Spleen (tissue), 11 donors: Measurements from ENCODE around the gene NUTF2. TPM values are rescaled to one million over a fixed set of nuclear protein-coding genes. Genes with fewer than 3 reads are reported as not detected.
A peak's percentile ranks its signal among the peaks of the same experiment; 100 is the strongest.

Experiments used
- DNase-seq: peaks from one replicate; pipeline ENCODE4 v3.0.0-alpha.2; 2020
- H3K27ac ChIP-seq, 8 donors: fragments of 200-600 bp; sonication (generic) in 7 of 8; 1 replicate in 4 of 8; 2 replicates in 4 of 8; pipeline versions ENCODE4 v1.5.0 to v1.8.0; 2016 to 2021; ENCODE audit warnings: inconsistent platforms in 4 of 8, mild to moderate bottlenecking in 4 of 8, moderate library complexity in 1 of 8
- H3K27me3 ChIP-seq, 7 donors: fragments of 200-600 bp; sonication (generic) in 6 of 7; replicated peaks in 1 of 7; 1 replicate in 4 of 7; 2 replicates in 3 of 7; pipeline versions ENCODE4 v1.5.0 to v1.8.0; 2016 to 2021; ENCODE audit warnings: inconsistent platforms in 3 of 7, mild to moderate bottlenecking in 1 of 7
- H3K36me3 ChIP-seq, 6 donors: fragments of 200-600 bp; sonication (generic) in 5 of 6; 1 replicate in 4 of 6; 2 replicates in 2 of 6; pipeline versions ENCODE4 v1.5.0 to v1.8.0; 2016 to 2021; ENCODE audit warnings: inconsistent platforms in 2 of 6
- H3K4me1 ChIP-seq, 6 donors: fragments of 200-600 bp; sonication (generic) in 5 of 6; 1 replicate in 3 of 6; 2 replicates in 3 of 6; pipeline versions ENCODE4 v1.5.0 to v1.8.0; 2016 to 2021; ENCODE audit warnings: inconsistent platforms in 3 of 6
- H3K4me3 ChIP-seq, 8 donors: fragments of 200-600 bp; sonication (generic) in 7 of 8; 1 replicate in 4 of 8; 2 replicates in 4 of 8; pipeline versions ENCODE4 v1.5.0 to v1.8.0; 2016 to 2021; ENCODE audit warnings: inconsistent platforms in 4 of 8, mild to moderate bottlenecking in 4 of 8, moderate library complexity in 2 of 8
- H3K9me3 ChIP-seq, 8 donors: fragments of 200-600 bp; sonication (generic) in 7 of 8; 1 replicate in 4 of 8; 2 replicates in 4 of 8; pipeline versions ENCODE4 v1.5.0 to v1.8.0; 2016 to 2021; ENCODE audit warnings: inconsistent platforms in 4 of 8
- POLR2A ChIP-seq, 3 donors: fragments of 450-650 bp; IDR thresholded peaks; one replicate each; pipeline ENCODE4 v1.5.1; 2017; ENCODE audit warnings: antibody characterized with exemption in 3 of 3, mild to moderate bottlenecking in 1 of 3
- POLR2AphosphoS5 ChIP-seq, 3 donors: sonication (generic); formaldehyde crosslinking; IDR thresholded peaks; one replicate each; pipeline ENCODE4 v1.5.1; 2017; ENCODE audit warnings: antibody characterized with exemption in 3 of 3
- WGBS, 5 donors: extraction: QIAGEN DNeasy Blood & Tissue Kit in 3 of 5; methylation state at CpG; one replicate each; pipeline versions ENCODE4 v1.1.5 to v1.1.7; 2013 to 2018; 5-methylcytosine and 5-hydroxymethylcytosine counted together
- intact Hi-C: fragments of 100-400 bp; cut with DNase I; formaldehyde crosslinking; loops from one replicate; pipeline ENCODE4 v1.15.0; 2023; ENCODE audit warnings: low total_unique reads
- polyA plus RNA-seq, 3 donors: library from polyadenylated mRNA; stranded (reverse); fragments of 200-250 nt; gene quantifications; one replicate each; pipeline ENCODE4 v1.2.1, GENCODE V29; 2013
- total RNA-seq, 7 donors: library from RNA; depleted of rRNA in 3 of 7; stranded (reverse); fragments of >200 nt in 3 of 7; fragmentation: NEBNext Ultra II Directional in 4 of 7; extraction: Animal tissue kit (Norgen Biotek cat#: 25700) in 4 of 7; gene quantifications; one replicate each; pipeline versions ENCODE4 v1.1.0 to v1.2.1, GENCODE V29; 2016 to 2021
- TF ChIP-seq, protein P1 (sequence below), 11 experiments: fragments of 200-600 bp in 7 of 11; fragments of 450-650 bp in 4 of 11; sonication (generic) in 4 of 11; IDR thresholded peaks in 8 of 11; conservative IDR thresholded peaks in 3 of 11; 1 replicate in 7 of 11; 2 replicates in 4 of 11; pipeline versions ENCODE4 v1.4.0 to v1.8.0; 2016 to 2021; ENCODE audit warnings: antibody characterized with exemption in 11 of 11, inconsistent platforms in 4 of 11, mild to moderate bottlenecking in 1 of 11
- donor health status: healthy with polysubstance abuse.
- donor health status: DM: no; HTN: no; CAD: no; lungs with moderate emphysema.
- donor health status: DM: no; HTN: no; CAD: no.
- donor health status: Bipolar disorder and iron deficiency.
- donor health status: healthy.
- donor health status: DM: no; HTN: no; CAD: no.
- donor health status: DM: yes; HTN: yes; CAD: no.

The NUTF2 gene
- total and polyA plus RNA-seq, 10 donors: 38.8 to 116 (median 52.6) TPM

DNA sequence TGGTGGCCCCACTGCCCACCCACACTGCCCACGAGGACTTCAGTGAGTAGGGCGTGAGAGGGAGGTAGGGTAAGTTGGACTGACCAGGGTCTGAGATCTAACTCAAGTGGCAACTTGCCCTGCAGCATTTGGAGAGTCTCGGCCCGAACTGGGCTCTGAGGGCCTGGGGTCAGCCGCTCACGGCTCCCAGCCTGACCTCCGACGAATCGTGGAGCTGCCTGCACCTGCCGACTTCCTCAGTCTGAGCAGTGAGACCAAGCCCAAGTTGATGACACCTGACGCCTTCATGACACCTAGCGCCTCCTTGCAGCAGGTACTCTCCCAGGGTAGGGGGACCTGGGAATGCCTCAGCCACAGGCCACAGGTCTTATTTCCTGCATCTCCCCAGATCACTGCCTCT lies 32.7 kb downstream of the NUTF2 start:
- H3K27me3 ChIP-seq: no peaks in the 10 kb centered on the region
- no peak overlapping the region for H3K27ac ChIP-seq
- WGBS, 5 donors: 95 to 97% (median 96%) methylated on average over 9 to 12 of the region's 12 CpGs
- intact Hi-C loops: no loop called here
- TF ChIP-seq, protein P1, sequence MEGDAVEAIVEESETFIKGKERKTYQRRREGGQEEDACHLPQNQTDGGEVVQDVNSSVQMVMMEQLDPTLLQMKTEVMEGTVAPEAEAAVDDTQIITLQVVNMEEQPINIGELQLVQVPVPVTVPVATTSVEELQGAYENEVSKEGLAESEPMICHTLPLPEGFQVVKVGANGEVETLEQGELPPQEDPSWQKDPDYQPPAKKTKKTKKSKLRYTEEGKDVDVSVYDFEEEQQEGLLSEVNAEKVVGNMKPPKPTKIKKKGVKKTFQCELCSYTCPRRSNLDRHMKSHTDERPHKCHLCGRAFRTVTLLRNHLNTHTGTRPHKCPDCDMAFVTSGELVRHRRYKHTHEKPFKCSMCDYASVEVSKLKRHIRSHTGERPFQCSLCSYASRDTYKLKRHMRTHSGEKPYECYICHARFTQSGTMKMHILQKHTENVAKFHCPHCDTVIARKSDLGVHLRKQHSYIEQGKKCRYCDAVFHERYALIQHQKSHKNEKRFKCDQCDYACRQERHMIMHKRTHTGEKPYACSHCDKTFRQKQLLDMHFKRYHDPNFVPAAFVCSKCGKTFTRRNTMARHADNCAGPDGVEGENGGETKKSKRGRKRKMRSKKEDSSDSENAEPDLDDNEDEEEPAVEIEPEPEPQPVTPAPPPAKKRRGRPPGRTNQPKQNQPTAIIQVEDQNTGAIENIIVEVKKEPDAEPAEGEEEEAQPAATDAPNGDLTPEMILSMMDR (IDR thresholded peaks at IDR 0.05 in 8 of 11, conservative IDR thresholded peaks at IDR 0.05 in 3 of 11): no peak
- TF ChIP-seq POLR2A (IDR thresholded peaks at IDR 0.05) (no peak), POLR2AphosphoS5 (IDR thresholded peaks at IDR 0.05) (no peak)
- peaks cover 13 to 39% (median 24%) of the 10 kb centered on the region in 6 donors for H3K4me1 ChIP-seq
- no peak for DNase-seq
- H3K9me3 ChIP-seq: no peaks in the 10 kb centered on the region
- peaks cover 7 to 91% (median 84%) of the 10 kb centered on the region in 6 donors for H3K36me3 ChIP-seq
- H3K4me3 ChIP-seq: no peak overlapping the region

GRCh38 chr16:67879936-67880335 lies 33.2 kb downstream of the NUTF2 start:
- no peak for DNase-seq
- TF ChIP-seq POLR2AphosphoS5 (IDR thresholded peaks at IDR 0.05) (peak in 1 of 3 donors; percentile 31), POLR2A (IDR thresholded peaks at IDR 0.05) (no peak)

DNA sequence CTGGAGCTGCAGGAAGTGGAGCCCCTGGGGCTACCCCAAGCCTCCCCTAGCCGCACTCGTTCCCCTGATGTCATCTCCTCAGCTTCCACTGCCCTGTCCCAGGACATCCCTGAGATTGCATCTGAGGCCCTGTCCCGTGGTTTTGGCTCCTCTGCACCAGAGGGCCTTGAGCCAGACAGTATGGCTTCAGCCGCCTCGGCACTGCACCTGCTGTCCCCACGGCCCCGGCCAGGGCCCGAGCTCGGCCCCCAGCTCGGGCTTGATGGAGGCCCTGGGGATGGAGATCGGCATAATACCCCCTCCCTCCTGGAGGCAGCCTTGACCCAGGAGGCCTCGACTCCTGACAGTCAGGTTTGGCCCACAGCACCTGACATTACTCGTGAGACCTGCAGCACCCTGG lies 33.9 kb downstream of the NUTF2 start:
- intact Hi-C loops: no loop called here
- Histone ChIP-seq H3K36me3 (peaks cover 7 to 100% (median 94%) of the 10 kb centered on the region in 6 donors), H3K9me3 (no peaks in the 10 kb centered on the region), H3K4me3 (no peak overlapping the region), H3K27me3 (no peaks in the 10 kb centered on the region), H3K4me1 (peaks cover 3 to 28% (median 14%) of the 10 kb centered on the region in 6 donors), H3K27ac (no peak overlapping the region)
- 93 to 96% (median 94%) methylated on average over 13 of the region's 13 CpGs for WGBS, 5 donors
- TF ChIP-seq, protein P1 (IDR thresholded peaks at IDR 0.05 in 8 of 11, conservative IDR thresholded peaks at IDR 0.05 in 3 of 11): no peak
- TF ChIP-seq POLR2A (IDR thresholded peaks at IDR 0.05) (no peak), POLR2AphosphoS5 (IDR thresholded peaks at IDR 0.05) (no peak)
- DNase-seq: no peak

More at GRCh38 chr16:67879936-67880335, 33.2 kb downstream of the NUTF2 start:
- H3K27ac ChIP-seq: no peak overlapping the region
- H3K4me3 ChIP-seq: no peak overlapping the region
- WGBS, 5 donors: 85 to 95% (median 90%) methylated on average over 3 to 5 of the region's 5 CpGs
- intact Hi-C loops: no loop called here
- H3K27me3 ChIP-seq: no peaks in the 10 kb centered on the region
- peaks cover 7 to 96% (median 87%) of the 10 kb centered on the region in 6 donors for H3K36me3 ChIP-seq
- H3K9me3 ChIP-seq: no peaks in the 10 kb centered on the region
- peaks cover 8 to 35% (median 20%) of the 10 kb centered on the region in 6 donors for H3K4me1 ChIP-seq

GRCh38 chr16:67881621-67882161 lies 35.0 kb downstream of the NUTF2 start:
- H3K4me1 ChIP-seq: peaks cover 0 to 17% (median 4%) of the 10 kb centered on the region in 6 donors
- H3K4me3 ChIP-seq: no peak overlapping the region
- peak overlapping the region in 1 of 8 donors; percentile 27 for H3K27ac ChIP-seq
- intact Hi-C loops: no loop called here
- peaks cover 7 to 100% (median 97%) of the 10 kb centered on the region in 6 donors for H3K36me3 ChIP-seq
- no peaks in the 10 kb centered on the region for H3K27me3 ChIP-seq
- 89 to 95% (median 91%) methylated on average over 15 to 21 of the region's 21 CpGs for WGBS, 5 donors
- no peaks in the 10 kb centered on the region for H3K9me3 ChIP-seq
- DNase-seq: peak; percentile 69
- TF ChIP-seq POLR2AphosphoS5 (IDR thresholded peaks at IDR 0.05): no peak

DNA sequence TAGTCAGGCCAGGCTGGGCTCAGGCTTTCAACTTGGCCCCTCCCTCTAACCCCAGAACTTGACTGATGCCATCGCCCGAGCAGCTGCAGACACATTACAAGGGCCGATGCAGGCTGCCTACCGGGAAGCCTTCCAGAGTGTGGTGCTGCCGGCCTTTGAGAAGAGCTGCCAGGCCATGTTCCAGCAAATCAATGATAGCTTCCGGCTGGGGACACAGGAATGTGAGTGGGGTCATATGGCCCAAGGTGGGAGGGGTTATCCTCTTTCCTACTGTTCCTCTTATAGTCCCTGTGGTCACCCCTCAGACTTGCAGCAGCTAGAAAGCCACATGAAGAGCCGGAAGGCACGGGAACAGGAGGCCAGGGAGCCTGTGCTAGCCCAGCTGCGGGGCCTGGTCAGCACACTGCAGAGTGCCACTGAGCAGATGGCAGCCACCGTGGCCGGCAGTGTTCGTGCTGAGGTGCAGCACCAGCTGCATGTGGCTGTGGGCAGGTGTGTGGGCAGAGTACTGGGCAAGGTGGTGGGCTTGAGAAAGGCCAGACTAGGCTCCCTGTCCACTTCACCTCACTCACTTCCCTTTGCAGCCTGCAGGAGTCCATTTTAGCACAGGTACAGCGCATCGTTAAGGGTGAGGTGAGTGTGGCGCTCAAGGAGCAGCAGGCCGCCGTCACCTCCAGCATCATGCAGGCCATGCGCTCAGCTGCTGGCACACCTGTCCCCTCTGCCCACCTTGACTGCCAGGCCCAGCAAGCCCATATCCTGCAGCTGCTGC lies 35.8 kb downstream of the NUTF2 start:
- no peak for TF ChIP-seq POLR2A (IDR thresholded peaks at IDR 0.05)
- TF ChIP-seq POLR2AphosphoS5 (IDR thresholded peaks at IDR 0.05): peak in 1 of 3 donors; percentile 43
- TF ChIP-seq, protein P1 (IDR thresholded peaks at IDR 0.05 in 8 of 11, conservative IDR thresholded peaks at IDR 0.05 in 3 of 11): peak in 1 of 11 experiments; percentile 20
- intact Hi-C loops: no loop called here
- Histone ChIP-seq H3K4me3 (no peak overlapping the region), H3K27ac (peak overlapping the region in 1 of 8 donors; percentile 27), H3K36me3 (peaks cover 2 to 100% (median 90%) of the 10 kb centered on the region in 6 donors), H3K27me3 (no peaks in the 10 kb centered on the region), H3K9me3 (no peaks in the 10 kb centered on the region), H3K4me1 (peaks cover 0 to 12% (median 3%) of the 10 kb centered on the region in 6 donors)
- WGBS, 5 donors: 75 to 91% (median 84%) methylated on average over 18 of the region's 18 CpGs
- DNase-seq: peak; percentile 73
